GM21390 (cell line): ENCODE data around the gene ACP2.

ENCODE experiments used
- ATAC-seq: cut with Tn5 transposase; IDR thresholded peaks from one replicate; pipeline ENCODE4 v1.9.1; 2021; ENCODE audit not compliant: unreplicated experiment

Gene ACP2

DNA sequence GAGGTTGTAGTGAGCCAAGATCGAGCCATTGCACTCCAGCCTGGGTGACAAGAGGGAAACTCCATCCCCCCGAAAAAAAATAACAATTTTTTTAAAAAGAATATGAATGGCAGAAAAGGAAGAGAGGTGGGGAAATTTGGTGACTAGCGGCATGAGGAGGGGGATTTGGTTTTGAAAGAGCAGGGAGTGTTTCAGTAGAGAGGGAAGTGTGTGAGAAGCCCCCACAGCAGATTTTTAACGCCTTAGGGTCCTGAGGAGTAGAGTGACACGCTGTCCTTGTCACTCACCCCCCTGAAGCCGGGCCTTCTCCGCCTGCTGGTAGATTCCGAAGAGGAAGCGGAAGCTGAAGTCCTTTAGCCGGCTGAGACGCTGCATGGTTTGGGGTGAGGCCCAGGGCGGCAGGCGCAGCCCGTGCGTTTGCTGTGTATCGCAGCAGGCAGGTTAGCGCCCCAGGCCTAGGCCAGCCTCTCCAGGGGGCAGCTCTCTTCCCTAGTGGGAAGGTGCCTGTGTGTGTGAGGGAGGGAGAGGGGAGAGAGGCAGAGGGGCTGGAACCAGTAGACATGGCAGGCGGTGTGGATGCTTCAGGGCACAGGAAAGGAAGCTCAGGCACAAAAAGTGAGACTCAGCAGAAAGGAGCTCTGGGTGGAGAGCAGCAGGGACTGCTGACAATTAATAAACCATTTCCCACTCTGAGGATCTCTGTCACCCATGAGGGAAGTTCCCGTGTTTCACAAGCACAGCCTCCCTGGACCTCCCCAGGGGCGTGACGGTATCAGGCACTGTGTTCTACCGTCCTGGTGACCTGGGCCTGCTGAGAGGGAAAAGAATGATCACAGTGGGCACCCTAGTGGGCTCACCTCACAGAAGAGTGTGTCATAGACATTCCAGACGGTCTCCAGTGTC, 3.9 kb downstream of the ACP2 start:
- ATAC-seq: no peak

DNA sequence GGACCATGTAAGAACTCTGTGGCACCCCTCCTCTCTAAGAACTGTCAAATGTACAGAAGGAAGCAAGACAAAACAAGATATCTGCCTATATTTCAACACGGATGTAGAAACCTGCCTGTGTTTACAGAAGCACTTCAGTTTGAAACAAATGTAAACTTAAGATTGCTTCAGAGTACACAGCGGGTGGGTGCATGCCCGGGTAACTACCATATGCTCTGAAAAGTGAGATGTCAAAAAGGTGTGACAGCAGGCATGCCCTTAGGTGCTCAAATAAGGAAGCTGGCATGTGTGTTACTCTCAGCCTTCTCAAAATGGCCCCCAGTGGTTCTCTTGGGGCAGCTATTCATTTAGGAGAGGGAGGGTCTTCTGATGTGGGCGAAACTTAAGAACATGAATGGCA, 5.2 kb downstream of the ACP2 start:
- no peak for ATAC-seq

GRCh38 chr11:47242596-47243192, 5.9 kb downstream of the ACP2 start:
- ATAC-seq: no peak

DNA sequence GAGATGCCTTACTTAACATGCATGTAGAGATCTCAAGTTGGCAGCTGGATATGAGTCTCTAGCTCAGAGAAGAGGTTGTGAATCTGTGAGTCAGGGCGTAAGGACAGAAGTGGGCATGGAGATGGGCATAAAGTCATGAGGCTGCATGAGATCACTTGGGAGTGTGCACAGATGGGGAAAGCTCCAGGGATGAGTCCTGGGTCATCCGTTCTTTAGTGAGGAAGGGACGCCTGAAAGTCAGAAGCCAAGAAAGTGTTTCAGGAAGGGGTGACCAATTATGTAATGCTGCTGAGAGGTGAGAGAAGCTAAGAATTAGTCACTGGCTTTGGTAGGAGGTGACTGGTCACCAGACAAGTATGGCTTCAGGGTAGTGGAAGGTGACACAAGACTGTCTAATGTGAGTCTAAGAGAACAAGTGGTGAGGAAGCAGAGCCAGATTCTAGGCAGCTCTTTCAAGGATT, 6.7 kb downstream of the ACP2 start:
- no peak for ATAC-seq

- ATAC-seq: no peak
Observed at GRCh38 chr11:47239852-47240251, 8.8 kb downstream of the ACP2 start.

GRCh38 chr11:47236482-47236881, 12.1 kb downstream of the ACP2 start:
- ATAC-seq: no peak

DNA sequence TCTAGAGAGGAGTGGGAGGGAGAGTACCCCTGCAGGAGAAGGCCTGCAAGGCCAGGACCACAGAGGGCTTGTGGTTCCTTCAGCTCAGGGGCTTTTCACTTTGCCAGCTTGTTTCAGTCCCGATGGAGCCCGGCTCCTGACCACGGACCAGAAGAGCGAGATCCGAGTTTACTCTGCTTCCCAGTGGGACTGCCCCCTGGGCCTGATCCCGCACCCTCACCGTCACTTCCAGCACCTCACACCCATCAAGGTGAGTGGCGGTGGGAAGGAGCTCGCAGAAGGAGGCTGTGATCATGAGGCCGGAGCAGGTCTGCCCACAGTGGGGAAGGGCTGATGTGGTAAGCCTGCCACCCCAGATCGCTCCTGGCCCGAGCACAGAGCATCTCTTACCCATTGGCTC, 13.5 kb downstream of the ACP2 start:
- no peak for ATAC-seq

GRCh38 chr11:47234669-47235100, 13.9 kb downstream of the ACP2 start:
- ATAC-seq: no peak

- ATAC-seq: no peak
Observed at GRCh38 chr11:47233989-47234668, 14.5 kb downstream of the ACP2 start.

DNA sequence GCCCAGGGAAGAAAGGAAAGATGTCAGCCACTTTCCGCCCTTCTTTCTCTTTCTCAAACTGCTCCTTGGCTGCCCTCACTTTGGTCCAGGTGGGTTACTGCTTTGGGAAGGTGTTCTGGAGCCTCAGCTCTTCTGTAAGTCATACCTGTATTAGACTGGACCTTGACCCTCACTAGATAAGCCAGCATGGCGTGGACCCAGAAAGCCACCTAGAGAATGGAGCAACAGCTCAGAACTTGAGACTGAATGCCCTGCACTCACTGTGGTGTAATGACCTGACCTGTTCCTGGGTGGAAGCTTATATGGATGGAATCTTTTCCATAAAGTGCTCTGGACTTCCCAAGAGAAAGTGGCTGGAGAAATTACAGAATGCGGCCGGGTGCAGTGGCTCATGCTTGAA, 15.6 kb downstream of the ACP2 start:
- ATAC-seq: no peak

- ATAC-seq: no peak
Observed at GRCh38 chr11:47229161-47229560, 19.5 kb downstream of the ACP2 start.

- peak; percentile 89 for ATAC-seq
Observed at GRCh38 chr11:47225552-47226400, 22.8 kb downstream of the ACP2 start.

GRCh38 chr11:47222696-47223095, 25.9 kb downstream of the ACP2 start:
- no peak for ATAC-seq

- ATAC-seq: no peak
Observed at GRCh38 chr11:47220401-47220821, 28.2 kb downstream of the ACP2 start.

GRCh38 chr11:47216121-47216798, 32.4 kb downstream of the ACP2 start:
- no peak for ATAC-seq

GRCh38 chr11:47215366-47215910, 33.2 kb downstream of the ACP2 start:
- ATAC-seq: no peak

- ATAC-seq: peak; percentile 63
Observed at GRCh38 chr11:47213950-47214565, 34.6 kb downstream of the ACP2 start.

- no peak for ATAC-seq
Observed at GRCh38 chr11:47212938-47213337, 35.7 kb downstream of the ACP2 start.

- ATAC-seq: no peak
Observed at GRCh38 chr11:47208628-47209027, 40.0 kb downstream of the ACP2 start.
